Stimulated activated CD8-positive, alpha-beta memory T cell treated with anti-CD3 and anti-CD28 coated beads, Interleukin-12 subunit alpha, Interleukin-12 subunit beta, amount 100 ng/mL, for 24 hours (primary cell): Measurements from ENCODE around the gene FCGR3A.
"Not testable (repeated sequence)": the region's sequence is repeated elsewhere in the genome, so short reads cannot be mapped to it uniquely, and the experiment has no call there.

ENCODE experiments used
- DNase-seq: peaks from one replicate; pipeline ENCODE4 v3.0.0-alpha.2; 2020; ENCODE audit errors: extremely low read depth

The FCGR3A gene

GRCh38 chr1:161530671-161531641, 18.7 kb downstream of the FCGR3A start:
- peak; percentile 86 for DNase-seq

GRCh38 chr1:161530158-161530557, 19.5 kb downstream of the FCGR3A start:
- DNase-seq = not testable (repeated sequence)

GRCh38 chr1:161529463-161530104, 20.0 kb downstream of the FCGR3A start:
- not testable (repeated sequence) for DNase-seq

GRCh38 chr1:161528550-161528949, 21.1 kb downstream of the FCGR3A start:
- not testable (repeated sequence) for DNase-seq

- DNase-seq = not testable (repeated sequence)
Measured at GRCh38 chr1:161525918-161526317, 23.7 kb downstream of the FCGR3A start.

GRCh38 chr1:161525321-161525720, 24.3 kb downstream of the FCGR3A start:
- DNase-seq = not testable (repeated sequence)

GRCh38 chr1:161524742-161525291, 24.8 kb downstream of the FCGR3A start:
- not testable (repeated sequence) for DNase-seq

GRCh38 chr1:161523817-161524741, 25.5 kb downstream of the FCGR3A start, which contains the start of gene HSPA6:
TSS of gene HSPA6 (plus strand) at chr1:161524540. CDS start at chr1:161524659, 119 bp downstream.
- peak; percentile 46 for DNase-seq

- not testable (repeated sequence) for DNase-seq
Measured at GRCh38 chr1:161523041-161523816, 26.4 kb downstream of the FCGR3A start.

- DNase-seq = not testable (repeated sequence)
Measured at GRCh38 chr1:161513953-161514352, 35.7 kb downstream of the FCGR3A start.

- DNase-seq = not testable (repeated sequence)
Measured at GRCh38 chr1:161513448-161513780, 36.2 kb downstream of the FCGR3A start.

GRCh38 chr1:161512636-161513447, 36.8 kb downstream of the FCGR3A start:
- not testable (repeated sequence) for DNase-seq

- DNase-seq = no peak
Measured at GRCh38 chr1:161511756-161512060, 37.9 kb downstream of the FCGR3A start.

- DNase-seq = no peak
Measured at GRCh38 chr1:161511018-161511755, 38.4 kb downstream of the FCGR3A start.

- DNase-seq = no peak
Measured at GRCh38 chr1:161510477-161510876, 39.1 kb downstream of the FCGR3A start.

- DNase-seq = no peak
Measured at GRCh38 chr1:161506336-161507223, 43.0 kb downstream of the FCGR3A start.

GRCh38 chr1:161505686-161506085, 43.9 kb downstream of the FCGR3A start:
- no peak for DNase-seq

GRCh38 chr1:161503394-161503748, 46.2 kb downstream of the FCGR3A start:
- no peak for DNase-seq
